Activated gamma-delta T cell treated with anti-CD3 and anti-CD28 coated beads, Interleukin-2, amount 50 U/mL, for 16 hours (primary cell): ENCODE measurements around the gene EIF4H.
"Not testable (repeated sequence)": the region's sequence is repeated elsewhere in the genome, so short reads cannot be mapped to it uniquely, and the experiment has no call there.

ENCODE experiments used
- DNase-seq: peaks from one replicate; pipeline ENCODE4 v3.0.0-alpha.2; 2020; ENCODE audit warnings: low read depth

Gene EIF4H

DNA sequence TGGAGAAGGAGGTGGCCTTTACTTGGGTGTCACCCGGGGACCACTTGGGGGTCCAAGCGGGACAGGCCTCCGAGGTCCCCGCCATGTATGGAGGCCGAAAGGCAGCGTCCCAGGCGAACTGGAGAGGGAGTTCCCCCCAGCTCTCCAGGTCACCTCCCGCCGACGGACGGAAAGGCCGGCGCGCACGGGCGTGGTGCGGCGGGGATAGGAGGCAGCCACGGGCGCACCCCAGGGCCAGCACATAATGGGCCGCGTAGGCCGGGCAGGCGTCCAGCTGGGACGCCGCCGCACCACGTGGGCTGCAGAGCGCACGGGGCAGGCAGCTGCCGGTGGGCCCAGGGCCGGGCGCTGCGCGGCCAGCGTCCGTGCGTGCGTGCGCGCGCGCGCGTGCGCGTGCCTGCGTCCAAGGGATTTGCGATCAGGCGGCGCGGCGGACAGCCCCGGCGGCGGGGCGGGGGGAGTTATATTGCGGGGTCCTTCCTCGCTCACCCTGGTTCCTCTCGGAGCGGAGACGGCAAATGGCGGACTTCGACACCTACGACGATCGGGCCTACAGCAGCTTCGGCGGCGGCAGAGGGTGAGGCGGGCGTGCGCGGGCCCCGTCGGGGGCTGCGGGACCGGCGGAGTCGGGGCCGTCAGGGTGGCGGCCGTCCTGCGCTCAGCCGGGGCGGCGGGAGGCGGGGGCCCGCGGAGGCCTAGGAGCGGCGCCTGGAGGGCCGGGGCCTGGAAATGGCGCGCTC, at the start of gene EIF4H:
Gene EIF4H, plus strand, starts transcription at position 491 of the 740 bp plus-strand sequence. Its CDS starts 28 bp downstream, at position 519.
- DNase-seq: peak; percentile 94

DNA sequence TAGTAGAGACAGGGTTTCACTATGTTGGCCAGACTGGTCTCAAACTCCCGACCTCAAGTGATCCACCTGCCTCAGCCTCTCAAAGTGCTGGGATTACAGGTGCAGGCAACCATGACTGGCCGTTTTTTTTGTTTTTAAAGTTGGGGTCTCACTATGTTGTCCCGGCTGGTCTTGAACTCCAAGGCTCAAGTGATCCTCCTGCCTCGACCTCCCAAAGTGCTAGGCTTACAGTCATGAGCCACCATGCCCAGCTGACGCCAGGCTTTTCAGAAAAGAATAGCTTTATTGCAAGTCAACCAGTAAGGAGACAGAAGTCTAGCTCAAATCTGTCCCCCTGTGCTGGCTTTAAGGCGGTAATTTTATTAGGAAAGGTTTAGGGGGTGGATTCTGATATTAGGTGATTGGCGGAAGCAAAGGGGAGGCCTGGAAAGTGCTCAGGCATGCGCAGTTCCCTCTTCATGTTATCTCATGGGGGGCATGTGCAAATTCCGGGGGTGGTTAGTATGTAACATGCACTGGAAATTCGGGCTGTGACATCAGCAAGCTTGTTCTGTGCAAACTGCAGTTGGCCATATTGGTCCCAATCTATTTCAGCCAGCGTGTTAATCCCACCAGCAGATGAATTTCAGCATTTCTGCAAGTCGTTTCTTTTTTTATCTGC, 47.8 kb upstream of the EIF4H start:
- no peak for DNase-seq

DNA sequence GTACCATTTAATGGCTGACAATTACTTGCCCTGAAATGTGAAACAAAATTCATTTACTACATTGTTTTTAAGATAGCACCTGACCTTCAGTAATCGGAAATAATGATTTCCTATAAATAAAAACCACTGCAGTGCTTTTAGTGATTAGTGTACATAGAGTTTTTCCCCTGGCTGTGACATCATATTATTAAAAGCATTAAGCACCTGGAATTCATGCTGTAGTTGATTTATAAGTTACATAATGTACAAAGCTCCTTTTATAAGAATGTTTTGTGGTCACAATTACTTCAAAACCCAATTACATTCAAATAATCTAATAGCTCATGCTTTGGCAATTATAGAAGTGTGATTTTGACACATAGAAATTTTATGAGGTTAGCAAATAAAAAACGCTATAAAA, 44.3 kb upstream of the EIF4H start:
- no peak for DNase-seq

DNA sequence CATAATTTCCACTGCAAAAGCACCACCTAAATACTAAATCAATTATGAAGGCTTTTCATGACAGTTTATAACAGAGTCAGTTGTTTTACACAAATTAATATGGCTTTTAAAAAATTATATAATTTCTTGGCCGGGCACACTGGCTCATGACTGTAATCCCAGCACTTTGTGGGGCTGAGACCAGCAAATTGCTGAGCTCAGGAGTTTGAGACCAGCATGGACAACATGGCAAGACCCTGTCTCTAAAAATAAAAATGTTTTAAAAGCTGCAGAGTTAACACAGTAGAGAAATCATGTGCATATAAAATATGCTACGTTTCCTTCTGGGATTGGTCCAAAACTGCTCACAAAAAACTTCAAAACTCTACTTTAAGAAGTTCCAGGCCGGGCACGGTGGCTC, 43.6 kb upstream of the EIF4H start:
- DNase-seq: no peak

DNA sequence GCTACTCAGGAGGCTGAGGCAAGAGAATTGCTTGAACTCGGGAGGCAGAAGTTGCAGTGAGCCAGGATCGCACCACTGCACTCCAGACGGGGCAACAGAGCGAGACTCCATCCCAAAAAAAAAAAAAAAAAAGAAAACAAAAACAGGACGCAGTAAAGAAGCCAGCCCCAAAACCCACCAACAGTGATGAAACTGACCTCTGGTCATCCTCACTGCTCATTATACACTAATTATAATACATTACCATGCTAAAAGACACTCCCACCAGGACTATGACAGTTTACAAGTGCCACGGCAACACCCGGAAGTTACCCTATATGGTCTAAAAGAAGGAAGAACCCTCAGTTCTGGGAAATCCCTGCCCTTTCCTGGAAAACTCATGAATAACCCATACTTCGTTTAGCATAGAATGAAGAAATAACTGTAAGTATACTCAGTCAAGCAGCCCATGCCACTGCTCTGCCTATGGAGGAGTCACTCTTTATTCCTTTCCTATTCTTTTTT, 40.0 kb upstream of the EIF4H start:
- DNase-seq: no peak

DNA sequence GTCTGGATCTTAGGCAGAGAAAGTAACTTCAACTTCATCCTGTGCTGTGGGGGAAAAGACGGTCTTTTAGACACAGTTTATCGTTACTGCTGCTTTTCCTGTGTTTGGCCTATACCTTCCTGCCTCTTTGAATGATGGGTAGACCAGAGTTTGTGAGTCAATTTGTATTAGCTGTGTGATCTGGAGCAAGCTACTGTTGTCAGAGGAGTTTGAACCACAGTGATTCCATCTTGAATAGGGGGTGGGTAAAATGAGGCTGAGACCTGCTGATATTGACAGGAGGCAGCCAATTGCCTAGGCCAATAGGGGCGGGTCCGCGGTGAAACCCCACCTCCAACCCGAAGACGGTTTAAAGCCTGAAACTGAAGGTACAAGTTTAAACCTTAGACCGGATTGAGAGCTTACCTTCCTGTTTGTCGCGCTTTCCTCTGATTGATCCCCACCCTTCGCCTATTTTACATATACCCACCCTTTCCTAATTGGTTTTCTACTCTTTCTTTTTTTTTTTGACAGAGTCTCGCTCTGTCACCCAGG, 35.8 kb upstream of the EIF4H start:
- DNase-seq: no peak

DNA sequence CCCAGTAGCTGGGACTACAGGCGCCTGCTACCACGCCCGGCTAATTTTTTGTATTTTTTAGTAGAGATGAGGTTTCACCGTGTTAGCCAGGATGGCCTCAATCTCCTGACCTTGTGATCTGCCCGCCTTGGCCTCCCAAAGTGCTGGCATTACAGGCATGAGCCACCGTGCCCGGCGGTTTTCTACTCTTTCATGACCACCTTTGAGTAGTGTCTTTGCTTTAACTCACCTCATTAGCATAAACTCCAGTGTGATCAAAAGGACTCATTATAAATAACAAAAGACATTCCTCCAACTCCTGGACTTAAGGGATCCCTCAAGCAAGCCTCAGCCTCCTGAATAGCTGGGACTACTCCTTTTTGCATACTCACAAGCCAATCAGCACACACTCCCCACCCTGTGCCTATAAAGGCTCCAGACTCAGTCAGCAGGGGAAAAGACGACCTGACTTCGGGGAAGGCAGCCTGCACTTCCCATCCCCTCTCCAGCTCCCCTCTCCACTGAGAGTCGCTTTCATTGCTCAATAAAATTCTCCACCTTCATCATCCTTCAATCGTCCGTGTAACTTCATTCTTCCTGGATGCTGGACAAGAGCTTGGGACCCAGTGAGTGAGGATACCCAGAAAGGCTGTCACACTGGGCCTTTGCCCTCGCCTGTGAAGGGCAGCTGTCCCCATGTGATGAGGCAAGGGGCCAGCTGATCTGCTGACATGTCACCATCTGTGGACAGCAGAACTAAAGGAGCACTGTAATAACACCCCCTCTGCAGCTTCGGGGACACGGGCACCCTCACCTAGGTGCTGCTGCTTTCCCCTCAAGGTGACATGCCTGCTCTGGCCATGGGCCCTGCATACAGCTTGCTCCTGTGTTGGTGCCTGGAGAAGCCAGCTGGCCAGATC, 35.0 kb upstream of the EIF4H start:
- DNase-seq: no peak

DNA sequence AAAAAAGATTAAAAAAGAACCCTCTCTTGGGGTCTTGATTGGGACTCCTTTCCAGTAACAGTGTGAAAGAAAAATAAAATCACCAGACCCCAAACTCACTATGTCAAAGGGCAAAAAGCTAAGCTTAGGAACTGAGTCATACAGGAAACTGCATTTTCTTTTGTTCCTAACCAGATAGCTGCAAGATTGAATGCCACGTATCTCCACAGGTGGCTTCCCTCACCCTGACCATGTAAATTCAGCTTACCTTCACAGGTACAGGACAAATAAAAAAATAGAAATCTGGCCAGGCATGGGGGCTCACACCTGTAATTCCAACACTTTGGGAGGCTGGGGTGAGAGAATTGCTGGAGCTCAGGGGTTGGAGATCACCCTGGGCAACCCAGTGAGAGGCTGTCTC, 32.5 kb upstream of the EIF4H start:
- DNase-seq: no peak

DNA sequence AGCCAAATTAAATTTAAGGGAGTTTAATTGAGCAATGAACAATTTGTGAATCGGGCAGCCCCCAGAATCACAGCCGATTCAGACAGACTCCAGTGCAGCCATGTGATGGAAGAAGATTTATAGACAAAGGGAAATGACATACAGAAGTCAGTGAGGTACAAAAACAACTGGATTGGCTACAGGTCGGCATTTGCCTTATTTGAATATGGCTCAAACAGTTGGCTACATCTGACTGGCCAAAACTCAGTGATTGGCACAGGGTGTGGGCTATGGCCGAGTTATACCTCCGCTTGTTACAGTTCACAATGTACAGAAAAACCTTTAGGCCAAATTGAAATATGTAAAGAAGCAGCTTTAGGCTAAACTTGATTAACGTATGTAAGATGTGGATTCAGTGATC, 30.8 kb upstream of the EIF4H start:
- DNase-seq: no peak

DNA sequence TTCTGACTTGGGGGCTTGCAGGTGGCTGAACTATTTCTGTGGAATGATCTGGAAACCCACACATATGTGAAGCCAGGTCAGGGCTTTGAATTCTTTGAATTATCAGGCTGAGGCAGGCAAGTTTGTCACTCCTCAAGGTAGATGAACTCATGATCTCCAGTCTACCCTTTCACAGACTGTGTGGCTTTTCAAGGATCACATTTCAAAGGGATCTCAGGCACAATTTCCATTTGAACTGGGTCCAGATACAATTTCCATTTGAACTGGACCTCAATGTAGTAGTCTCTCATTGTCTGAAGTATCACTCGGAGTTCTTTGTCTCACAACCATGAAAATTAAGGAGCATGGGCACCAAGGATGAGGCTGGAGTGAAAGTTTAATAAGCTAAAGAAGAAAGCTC, 25.7 kb upstream of the EIF4H start:
- no peak for DNase-seq

DNA sequence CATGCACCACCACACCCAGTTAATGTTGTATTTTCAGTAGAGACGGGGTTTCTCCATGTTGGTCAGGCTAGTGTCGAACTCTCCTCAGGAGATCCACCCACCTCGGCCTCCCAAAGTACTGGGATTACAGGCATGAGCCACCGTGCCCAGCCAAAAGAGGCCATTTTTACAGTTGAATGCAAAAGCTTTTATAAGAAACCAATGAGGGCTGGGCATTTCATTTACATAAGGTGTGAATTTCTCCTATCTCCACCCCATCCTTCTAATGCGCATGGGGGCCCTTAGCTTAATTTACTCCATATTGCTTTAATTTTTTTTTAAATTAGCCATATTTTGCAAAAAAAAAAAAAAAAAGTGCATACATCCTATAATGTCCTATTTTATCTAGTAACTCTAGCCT, 25.1 kb upstream of the EIF4H start:
- no peak for DNase-seq

DNA sequence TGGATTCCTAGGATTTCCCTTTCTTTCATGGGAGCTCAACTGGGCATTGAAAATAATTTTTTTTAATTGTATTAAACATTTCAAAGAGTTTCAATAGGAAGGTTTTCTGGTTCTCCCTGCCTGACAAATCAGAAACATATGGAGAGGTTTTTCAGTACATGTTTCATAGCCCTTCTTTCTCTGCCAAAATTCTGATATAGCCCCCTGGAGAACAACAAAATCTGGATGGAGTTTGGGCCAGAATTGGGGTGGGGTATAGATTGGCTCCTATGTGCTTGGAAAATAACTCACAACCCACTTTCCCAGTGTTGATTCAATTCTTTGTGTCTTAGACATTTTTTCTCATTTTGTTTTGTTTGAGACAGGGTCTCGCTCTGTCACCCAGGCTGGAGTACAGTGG, 24.6 kb upstream of the EIF4H start:
- DNase-seq: no peak

DNA sequence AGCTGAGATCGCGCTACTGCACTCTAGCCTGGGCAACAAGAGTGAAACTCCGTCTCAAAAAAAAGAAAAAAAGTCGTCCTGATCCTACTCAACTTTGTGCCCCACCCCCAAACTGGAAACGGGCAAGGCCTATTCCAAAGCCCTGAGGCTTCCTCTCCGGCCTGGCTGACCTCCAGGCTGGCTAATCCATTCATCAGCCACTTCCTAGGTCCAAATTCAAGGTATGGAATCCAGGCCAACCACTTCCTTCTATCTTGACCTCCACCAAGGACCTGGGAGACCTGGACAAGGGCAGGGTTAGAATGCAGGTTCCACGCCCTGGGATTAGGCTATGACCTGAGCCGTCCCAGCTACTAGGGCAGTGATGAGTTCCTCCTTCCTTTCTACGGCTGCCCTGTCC, 20.4 kb upstream of the EIF4H start:
- no peak for DNase-seq

DNA sequence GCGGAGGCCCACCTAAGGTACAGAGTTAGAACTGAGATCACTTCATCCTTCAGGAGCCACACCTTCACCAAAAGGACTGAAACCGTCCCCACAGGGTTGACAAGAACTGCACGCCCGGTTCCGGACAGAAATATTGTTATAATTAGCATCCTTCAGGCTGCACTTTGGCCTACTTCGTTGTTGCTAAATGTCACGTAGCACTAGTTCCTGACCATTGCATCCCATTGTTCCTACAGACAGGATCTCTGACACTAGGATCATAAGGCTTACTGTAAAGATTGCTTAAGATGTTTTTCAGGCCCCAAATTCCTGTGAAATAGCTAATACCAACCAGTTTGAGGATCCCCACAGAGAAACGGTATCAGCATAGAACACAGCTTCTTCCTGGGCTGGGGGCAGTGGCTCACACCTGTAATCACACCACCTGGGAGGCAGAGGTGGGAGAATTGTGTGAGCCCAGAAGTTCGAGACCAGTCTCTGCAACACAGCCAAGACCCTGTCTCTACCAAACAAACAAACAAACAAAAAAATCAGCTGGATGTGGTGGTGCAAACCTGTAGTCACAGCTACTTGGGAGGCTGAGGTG, 18.3 kb upstream of the EIF4H start:
- DNase-seq: no peak

DNA sequence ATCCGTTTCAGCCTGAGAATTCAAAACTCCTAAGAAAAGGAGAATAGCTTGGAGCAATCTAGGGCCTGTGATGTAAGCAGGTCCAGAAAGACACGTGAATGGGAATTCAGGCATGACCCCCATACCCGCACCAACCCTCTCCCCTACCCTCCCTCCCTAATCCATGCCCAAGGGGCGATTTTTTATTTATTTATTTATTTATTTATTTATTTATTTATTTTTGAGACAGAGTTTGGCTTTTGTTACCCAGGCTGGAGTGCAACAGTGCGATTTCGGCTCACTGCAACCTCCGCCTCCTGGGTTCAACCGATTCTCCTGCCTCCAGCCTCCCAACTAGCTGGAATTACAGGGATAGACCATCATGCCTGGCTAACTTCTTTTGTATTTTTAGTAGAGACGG, 16.6 kb upstream of the EIF4H start:
- no peak for DNase-seq

DNA sequence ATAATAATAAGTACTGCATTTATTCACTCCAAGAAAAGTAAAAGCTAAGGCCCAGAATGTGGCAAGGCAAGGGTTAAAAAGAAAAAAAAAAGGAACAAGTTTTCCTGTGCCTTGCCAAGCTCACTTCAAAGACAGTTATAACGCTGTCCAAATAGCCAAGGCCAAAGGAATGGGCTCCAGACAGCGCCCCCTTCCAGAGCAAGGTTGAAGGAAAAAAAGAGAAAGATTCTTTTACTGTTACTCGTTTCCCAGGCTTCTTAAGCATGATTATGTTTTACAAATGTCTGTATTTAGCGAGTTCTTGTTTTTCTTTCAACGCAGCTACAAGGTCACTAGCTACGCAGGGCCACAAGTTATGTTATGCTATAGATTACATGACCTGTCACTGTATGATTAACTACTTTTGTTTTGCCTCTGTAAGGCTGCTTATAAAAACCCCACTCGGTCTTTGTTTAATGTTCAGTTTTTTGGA, 9.1 kb upstream of the EIF4H start:
- no peak for DNase-seq

DNA sequence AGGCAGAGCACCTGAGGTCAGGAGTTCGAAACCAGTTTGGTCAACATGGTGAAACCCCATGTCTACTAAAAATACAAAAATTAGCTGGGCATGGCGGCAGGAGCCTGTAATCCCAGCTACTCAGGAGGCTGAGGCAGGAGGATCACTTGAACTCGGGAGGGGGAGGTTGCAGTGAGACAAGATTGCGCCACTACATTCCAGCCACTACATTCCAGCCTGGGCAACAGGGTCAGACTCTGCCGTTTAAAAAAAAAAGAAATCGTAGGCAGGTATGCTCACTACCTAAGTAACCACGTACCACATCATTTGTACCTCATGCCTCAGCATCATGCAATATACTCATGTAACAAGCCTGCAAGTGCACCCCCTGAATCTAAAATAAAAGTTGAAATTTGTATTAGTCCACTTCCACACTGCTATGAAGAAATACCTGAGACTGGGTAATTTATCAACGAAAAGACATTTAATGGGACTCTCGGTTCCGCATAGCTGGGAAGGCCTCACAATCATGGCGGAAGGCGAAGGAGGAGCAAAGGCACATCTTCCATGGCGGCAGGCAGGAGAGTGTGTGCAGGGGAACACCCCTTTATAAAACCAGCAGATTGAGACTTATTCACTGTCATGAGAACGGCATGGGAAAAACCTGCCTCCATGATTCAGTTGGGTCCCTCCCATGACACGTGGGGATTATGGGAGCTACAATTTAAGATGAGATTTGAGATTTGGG, 8.1 kb upstream of the EIF4H start:
- no peak for DNase-seq

DNA sequence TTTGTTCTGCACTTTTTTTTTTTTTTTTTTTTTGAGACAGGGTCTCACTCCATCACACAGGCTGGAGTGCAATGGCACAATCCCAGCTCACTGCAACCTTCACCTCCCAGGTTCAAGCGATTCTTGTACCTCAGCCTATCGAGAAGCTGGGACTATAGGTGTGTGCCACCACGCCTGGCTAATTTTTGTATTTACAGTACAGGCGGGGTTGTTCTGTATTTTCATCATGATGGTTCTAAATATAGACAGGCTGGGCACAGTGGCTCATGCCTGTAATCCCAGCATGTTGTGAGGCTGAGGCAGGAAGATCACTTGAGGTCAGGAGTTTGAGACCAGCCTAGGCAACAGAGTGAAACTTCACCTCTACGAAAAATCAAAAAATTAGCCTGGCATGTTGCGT, 6.8 kb upstream of the EIF4H start:
- not testable (repeated sequence) for DNase-seq

DNA sequence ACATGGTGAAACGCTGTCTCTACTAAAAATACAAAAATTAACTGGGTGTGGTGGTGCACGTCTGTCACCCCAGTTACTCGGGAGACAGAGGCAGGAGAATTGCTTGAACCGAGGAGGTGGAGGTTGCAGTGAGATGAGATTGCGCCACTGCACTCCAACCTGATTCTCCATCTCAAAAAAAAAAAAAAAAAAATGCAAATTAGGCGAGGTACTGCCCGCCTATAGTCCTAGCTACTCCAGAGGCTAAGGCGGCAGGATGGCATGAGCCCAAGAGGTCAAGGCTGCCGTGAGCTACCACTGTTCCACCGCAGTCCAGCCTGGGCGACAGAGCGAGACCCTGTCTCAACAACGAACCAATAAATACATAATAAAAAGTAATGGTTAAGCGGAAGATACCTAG, 1.1 kb upstream of the EIF4H start:
- no peak for DNase-seq

DNA sequence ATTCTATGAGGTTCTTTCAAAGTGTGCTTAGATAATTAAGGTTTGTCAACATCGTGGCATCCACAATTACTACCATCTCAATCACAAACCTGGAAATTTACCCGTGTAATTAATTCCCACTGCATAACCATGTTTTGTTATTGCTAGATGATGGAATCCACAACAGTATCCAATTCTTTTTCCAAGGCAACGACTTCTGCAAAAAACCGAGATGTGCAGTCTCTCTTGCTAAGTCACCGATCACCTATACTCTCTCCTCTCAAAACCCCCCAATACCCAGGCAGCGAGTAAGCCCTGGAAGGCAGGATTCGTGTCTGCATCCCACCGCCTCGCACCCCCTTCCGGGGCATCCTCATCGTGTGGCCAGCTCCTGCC, 678 bp upstream of the EIF4H start:
- DNase-seq: no peak

DNA sequence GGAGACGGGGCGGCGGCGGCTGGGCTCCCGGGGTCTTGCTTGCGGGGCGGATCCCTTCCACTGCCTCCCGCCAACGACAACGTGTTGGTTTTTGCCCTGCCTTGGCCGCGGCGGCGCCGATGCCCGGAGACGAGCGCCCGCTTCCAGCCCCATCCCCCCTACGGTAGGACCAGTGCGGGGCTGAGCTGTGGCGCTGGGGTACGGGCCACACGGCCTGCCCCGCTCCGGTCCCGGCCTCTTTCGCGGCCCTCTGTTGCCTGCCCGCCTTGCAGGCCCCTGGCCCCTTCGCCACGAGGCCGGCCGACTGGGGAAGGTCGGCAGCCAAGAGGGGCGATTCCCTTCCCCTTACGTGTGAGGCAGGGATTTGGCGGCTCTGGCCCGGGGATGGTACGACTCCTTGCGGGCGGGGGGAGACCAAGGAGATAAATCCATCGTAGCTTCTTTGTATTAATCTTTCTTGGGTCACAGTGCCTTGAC, 488 bp downstream of the EIF4H start:
- peak; percentile 7 for DNase-seq
